Peyer's patch (tissue), 4 donors: ENCODE results near the gene TBL1X.

ENCODE experiments used
- CTCF ChIP-seq, 6 experiments: fragments of 450-650 bp in 4 of 6; fragments of 200-600 bp in 2 of 6; sonication (generic) in 1 of 6; IDR thresholded peaks; one replicate each; pipeline ENCODE4 v1.5.1; 2017 to 2019; ENCODE audit warnings: antibody characterized with exemption in 6 of 6, mild to moderate bottlenecking in 3 of 6, moderate library complexity in 1 of 6
- POLR2A ChIP-seq, 2 donors: fragments of 450-650 bp; IDR thresholded peaks; one replicate each; pipeline ENCODE4 v1.5.1; 2017; ENCODE audit warnings: antibody characterized with exemption in 2 of 2, mild to moderate bottlenecking in 2 of 2, moderate library complexity in 2 of 2

GRCh38 chrX:9586992-9587392, 122.1 kb downstream of the TBL1X start:
- TF ChIP-seq POLR2A (IDR thresholded peaks at IDR 0.05) (no peak), CTCF (IDR thresholded peaks at IDR 0.05) (no peak)
